EH (cell line): ENCODE measurements around the gene RASA3.
"Not testable (repeated sequence)": the region's sequence is repeated elsewhere in the genome, so short reads cannot be mapped to it uniquely, and the experiment has no call there.

ENCODE experiments used
- DNase-seq: peaks from one replicate; pipeline ENCODE4 v3.0.0-alpha.2; 2015; ENCODE audit warnings: low read depth

The RASA3 gene

DNA sequence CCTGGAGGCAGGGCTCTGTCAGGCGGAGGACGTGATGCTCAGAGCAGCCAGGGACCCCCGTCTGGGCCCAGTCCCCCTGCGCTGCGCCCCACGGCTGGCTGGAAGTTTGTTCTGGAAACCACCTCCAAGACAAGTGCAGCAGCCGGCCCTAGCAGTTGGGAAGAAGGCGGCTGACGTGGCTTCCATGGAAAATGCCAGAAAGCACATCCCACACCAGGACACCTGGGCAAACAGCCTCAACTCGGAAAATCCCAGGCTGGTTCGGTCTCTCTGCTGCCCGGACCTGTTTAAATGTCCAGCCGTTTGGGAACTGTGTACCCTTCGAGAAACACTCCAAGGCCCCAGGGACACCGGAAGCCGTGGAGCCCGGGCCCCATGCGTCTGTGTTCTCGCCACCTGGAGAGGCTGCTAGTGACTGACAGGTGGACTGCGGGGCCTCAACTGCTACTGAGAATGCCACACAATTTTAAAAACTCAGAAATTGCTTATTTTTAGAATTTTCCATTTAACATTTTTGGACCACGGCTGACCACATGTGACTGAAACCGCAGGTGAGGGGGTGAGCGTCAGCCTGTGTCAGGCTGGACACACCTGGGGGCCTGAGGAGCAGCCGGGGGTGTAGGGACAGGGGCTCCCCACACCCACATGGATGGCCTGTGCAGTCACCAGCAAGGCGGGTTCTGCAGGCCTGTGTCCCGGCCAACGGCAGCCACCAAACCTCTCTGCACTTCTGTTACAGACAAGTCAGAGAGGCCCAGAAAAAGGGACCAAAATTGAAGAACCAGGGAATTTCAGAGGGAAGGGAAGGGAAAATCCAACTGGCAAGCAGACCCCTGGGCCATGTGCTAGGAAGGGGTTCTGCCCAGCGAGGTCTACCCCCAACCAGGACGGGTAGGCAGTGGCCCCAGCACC is 31.7 kb downstream of the RASA3 start:
- DNase-seq: peak; percentile 27

DNA sequence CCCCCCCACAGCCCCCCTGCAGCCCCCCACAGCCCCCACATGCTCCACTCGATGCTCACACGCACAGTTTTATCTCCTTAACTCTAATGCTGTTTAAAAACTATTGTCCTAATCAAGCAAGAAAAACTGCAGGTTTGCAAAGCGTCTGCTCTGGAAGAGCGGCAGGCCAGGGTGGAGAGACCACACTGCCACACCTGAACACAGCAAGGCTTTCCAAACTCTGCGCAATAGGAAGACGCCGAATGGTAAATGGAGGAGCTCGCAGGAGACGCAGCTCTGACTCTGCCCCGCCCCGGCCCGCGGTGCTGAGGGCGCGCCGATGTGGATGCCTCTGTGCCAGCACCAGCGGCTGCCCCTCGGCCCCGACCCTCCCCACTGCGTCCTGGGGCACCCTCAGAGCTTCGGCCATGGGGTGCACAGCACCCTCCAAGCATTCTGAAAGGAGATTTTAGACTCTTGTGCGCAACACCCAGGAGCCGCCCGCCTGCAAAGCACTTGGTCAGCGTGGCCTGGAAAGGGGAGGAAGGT is 32.4 kb downstream of the RASA3 start:
- DNase-seq: peak; percentile 77

DNA sequence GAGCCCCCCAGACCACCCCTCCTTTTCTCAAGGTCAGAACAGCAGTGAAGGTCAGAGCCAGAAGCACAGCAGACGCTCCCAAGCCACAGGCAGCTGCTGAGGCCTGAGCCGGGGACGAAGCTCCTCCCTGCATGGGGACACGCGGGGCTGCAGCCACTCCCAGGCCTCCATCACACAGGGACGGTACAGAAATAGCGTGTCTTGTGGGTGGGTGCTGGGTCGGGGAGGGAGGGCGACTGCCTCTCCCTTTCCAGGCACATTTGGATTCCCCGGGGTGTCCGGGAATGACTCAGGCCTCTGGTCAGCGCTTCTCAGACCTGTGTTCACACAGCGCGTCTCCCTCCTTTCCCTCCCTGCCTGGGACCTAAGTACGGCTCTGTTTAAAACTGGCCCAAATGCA is 33.2 kb downstream of the RASA3 start:
- peak; percentile 99 for DNase-seq

DNA sequence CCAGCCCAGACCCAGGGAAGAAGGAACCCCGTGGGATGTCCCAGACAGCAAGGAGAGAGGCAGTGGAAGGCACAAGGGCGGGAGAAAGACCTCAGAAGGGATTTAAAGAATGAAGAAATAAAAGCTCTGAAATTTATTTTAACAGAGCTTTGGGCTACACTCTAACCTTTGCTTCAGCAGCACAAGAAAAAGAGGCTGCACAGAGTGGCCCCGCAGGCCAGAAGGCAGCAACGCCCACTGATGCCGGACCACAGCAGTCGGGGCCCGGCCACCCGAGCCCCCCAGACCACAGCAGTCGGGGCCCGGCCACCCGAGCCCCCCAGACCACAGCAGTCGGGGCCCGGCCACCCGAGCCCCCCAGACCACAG is 33.8 kb downstream of the RASA3 start:
- DNase-seq: not testable (repeated sequence)

DNA sequence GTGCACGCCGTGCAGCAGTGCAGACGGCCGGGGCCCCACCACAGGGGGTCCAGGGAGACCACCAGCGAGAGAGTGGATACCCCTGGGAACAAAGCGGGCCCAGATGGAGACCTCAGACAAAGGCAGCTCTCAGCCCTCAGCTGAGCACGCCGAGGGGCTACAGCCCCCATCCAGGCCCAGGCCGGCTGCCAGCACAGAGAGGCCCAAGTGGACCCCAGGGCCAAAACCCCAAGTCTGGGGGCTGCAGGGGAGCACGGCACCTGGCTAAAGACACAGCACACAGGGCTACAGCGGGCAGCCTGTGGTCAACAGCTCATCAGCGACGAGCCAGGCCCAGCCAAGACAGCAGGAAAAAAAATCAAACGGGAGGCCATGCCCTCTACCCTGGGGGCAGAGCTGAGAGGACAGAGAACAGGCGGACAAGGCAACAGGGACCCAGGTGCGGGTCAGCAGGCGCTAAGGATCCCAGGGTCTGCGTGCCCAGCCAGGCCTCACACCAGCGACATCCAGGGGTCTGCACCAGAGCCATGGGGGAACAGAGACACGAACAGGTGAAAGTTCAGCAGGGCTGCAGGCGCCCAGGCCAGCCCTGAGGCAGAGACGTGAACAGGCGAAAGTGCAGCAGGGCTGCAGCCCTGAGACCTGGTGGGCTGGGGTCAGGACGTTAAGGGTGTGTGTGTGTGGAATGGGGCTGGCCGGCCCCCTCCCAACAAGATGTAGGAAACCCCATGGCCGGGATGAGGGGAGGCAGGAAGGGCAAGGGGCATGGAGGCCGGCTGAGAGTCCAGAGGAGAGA is 34.3 kb downstream of the RASA3 start:
- DNase-seq: no peak

DNA sequence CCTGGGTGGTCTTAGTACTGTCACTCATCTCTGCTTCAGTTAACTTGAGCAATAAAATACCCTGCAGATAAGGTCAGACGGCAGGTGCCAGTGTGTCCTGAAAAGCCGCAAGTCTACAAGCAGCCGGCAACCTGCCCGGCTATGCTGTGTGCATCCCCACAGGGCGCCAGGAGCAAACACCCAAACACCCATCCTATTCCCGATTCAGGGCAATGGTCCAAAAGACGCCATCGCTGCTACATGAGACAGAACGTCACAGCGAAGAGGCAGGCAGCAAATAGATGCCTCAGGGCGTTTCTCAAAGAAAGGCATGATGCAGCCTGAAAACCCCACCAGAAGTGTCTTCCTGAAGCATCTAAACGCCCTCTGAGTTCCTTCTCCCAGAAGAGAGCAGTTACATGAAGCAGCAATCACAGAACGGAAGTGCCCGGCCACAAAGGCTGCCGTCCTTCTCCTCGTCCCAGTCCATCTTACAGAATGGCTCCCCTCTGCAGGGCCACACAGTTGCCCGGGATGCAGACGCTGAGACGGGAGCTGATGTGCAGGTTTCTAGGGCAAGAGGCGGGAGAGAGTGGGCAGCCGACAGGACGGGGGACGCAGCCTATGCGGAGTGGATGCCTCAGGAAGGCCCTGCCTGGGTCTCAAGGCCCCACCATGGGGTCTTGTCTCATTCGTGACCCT is 35.1 kb downstream of the RASA3 start:
- peak; percentile 47 for DNase-seq

DNA sequence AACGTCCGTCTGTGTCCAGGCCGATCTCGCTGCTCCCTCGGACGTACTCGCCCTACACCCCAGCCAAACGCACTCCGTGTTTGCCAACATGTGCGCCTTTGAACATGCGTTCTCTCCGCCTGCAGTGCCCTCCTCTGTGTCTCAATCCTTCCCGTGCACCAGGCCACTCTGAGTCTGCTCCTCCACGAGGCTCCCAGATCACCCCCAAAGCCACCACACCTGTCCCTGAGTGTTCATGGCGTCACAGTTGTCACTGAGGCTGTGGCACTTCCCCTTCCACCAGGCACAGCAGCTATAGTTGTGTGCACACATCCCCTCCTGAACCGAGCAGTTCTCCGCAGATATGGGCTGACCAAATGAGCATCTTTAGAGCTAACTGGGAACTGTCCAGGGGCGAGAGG is 35.6 kb downstream of the RASA3 start:
- no peak for DNase-seq

DNA sequence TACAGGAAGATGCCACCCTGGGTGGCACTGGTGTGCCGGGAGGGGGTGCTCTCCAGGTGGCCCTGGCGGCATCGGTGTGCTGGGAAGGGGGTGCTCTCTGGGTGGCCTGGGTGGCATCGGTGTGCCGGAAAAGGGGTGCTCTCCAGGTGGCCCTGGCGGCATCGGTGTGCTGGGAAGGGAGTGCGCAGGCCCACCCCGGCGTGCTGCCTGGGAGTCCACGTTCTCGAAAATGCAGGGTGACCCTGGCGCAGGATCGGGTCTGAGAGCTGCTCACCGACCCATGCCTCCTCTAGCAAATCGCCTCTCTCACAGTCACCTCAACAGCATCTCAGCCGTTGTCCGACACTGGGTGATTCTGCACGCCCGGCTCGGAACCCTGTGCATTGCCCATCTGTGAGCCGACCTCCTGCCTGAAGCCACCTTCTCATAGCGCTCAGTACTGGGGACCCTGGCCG is 36.4 kb downstream of the RASA3 start:
- no peak for DNase-seq

DNA sequence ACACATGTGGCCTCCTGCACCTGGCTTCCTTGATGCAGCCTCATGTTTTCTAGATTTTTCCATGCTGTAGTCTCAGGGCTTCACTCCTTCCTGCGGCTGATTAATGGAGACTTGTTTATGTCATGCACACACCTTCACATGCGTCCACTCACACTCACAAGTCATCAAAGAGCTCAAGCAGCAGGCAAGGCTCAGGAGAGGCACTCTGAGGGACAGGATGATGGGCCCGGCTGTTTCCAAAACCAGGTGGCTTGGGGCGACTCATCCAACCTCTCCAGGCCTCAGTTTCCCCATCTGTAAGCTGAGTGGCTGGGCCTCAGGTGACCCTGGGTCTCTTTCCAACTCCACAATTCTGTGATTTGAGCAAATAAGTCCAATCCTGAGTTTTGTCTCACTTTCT is 36.9 kb downstream of the RASA3 start:
- DNase-seq: no peak

DNA sequence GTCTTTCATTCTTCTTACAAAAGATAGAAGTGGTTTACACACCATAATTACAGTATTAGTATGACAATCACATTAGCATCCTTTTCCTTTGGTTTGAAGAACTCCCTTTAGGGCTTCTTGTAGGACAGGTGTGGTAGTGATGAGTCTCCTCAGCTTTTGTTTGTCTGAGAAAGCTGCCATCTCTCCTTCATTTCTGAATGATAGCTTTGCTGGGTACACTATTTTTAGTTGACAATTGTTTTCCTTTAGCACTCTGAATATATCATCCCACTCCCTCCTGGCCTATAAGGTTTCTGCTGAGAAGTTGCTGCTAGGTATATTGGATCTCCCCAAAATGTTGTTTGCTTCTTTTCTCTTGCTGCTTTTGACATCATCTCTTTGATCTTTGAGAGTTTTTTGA is 39.3 kb downstream of the RASA3 start:
- no peak for DNase-seq

DNA sequence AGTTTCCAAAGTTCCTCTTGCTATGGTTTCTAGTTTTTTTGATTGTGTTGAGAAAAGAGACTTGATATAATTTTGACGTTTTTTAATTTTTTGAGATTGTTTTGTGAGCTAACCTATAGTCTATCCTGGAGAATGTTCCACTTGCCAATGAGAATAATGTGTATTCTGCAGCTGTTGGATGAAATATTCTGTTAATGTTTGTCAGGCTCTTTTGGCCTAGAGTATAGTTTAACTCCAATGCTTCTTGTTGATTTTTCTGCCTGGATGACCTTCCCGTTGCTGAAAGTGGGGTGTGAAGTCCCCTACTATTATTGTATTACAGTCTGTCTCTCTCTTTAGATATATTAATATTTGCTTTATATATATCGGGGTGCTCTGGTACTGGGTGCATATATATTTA is 40.0 kb downstream of the RASA3 start:
- no peak for DNase-seq

DNA sequence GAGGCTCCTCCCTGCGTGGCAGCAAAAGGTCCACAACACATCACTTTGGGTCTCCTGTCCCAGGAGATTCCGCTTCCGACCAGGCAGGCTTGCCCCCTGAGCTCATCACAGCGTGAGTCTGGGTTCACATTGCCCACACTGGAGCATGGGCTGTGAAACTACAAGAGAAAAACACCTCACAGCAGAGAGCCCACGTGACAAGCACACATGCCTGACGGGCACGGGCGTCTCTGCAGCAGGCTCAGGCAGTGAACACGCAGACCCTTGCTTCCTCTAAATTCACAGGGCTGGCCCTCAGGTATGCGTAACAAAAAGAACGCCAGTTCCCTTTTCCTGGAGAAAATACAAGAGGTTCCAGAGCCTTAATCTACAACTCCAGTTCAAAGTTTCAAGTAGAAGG is 41.9 kb downstream of the RASA3 start:
- DNase-seq: no peak

DNA sequence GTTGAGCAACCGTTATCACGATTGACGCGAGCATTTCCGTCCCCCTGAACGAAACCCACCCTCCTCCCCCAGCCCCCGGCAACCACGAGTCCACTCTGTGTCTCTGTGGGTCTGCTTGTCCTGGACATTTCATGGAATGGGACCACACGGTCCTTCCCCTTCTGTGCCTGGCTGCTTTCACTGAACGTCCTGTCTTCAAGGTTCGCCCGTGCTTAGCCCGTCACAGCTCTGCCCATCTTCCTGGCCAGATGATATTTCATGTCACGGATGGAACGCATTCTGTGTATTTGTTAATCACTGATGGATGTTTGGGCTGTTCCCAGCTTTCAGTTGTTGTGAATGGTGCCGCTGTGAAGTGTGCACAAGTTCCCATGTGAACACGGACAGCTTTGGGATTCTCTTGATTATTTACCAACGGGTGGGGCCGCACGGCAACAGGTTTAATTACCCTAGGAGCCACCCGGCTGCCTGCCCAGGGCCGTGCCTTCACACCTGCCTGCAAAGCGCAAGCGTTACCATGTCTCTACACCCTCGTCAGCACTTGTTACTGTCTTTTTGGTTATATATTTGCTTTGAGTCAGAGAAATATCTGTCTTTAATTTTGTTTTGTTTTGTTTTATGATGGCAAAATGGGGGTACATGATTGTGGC is 42.5 kb downstream of the RASA3 start:
- no peak for DNase-seq

DNA sequence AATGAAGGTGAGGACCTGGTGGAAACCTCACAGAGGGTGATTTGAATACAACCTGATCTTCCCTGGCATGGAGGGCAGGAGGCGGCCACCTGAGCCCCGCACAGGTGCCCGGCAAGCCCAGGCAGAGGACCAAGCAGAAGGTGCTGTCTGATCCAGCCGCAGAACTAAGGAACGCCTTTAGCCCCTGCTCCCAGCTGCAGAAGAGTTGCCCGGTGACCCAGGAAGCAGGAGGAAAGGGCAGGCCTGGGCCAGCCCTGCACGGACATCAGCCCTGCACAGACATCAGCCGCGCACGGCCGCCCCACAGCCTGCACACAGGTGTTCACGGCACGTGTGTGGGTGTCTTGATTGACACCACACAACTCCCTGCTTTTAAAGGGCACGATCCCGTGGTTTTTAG is 43.1 kb downstream of the RASA3 start:
- DNase-seq: no peak

DNA sequence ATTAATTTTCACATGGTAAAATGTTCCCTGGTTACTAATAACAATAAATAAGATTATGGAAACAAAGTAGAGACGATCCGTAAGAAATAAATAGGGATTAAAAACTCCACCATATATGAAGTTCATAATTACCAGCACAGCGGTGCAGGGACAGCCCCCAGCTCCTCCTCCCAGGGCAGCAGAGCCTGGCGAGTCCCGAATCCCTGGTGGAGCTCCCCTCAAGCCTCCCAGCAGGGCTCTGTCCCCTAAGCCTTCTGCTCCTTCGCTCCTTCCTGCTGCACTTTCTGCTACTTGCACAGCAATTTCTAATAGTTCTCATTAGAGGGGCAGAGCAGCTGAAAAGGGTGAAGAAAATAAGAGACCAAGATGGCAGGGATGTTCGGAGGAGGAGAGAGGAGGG is 43.6 kb downstream of the RASA3 start:
- no peak for DNase-seq

DNA sequence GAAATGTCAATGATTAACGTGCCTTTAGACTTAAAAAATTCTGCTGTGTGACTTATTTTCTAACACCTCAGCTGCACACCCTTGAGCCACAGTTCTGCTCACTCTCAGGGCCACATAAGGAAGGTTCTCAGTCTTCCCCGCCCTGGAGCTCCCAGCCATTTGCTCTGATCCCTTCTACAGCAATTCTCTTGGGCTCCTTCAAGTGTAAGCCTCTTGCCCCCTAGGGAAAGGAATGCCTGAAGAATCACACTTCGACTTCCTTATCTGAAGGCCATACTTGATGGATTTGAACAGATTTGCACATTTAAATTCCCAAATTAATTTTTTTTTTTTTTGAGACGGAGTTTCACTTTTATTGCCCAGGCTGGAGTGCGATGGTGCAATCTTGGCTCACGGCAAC is 44.2 kb downstream of the RASA3 start:
- no peak for DNase-seq

DNA sequence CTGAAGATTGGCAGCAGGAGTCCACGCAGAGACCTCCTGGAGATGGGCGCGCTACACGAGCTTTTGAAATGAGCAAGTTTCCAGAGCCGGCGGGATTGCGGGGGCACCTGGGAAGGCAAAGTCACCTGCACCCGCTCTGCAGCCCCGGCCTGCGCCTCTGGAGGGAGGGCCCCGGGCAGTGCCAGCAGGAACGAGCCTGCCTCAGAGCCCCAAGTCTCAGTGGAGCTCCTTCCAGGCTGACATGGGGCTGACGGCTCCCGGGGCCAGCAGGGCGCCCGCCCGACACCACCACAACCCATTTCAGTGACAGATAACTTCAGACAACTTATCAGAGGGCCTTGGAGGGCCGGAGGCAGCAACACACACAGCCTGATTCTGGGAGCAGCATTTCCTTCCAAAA is 45.0 kb downstream of the RASA3 start:
- DNase-seq: no peak

DNA sequence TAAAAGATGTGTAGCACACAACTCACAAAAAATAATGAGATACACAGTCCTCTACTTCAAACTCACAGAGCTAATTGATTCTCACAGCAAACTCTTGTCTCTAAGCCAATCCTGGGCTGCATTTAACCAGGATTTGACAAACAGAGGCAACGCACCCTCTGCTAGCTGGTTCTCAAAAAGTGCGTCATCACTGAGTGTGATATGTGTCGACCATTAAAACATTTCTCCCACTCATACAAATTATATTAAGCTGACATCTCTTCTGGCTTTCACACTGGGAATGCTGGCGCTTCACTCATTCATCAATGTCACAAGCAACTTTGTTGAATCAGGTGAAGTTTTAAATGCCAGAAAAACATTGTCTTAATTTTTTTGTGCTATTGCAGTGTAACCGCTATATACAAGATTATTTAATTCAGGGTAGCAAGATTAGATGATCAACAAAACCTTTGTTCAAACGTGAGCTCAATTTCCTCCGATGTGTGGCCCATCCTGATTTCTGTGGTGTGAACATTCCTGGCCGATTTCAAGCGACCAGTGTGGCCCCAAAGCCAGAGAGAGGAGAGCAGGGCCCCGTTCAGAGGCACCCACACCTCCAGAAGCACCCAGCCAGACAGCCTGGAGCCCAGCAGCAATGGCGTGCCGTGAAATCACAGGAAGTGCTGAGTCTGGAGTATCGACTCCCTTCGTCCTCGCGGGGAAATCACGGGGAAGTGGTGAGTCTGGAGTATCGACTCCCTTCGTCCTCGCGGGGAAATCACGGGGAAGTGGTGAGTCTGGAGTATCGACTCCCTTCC is 49.4 kb downstream of the RASA3 start:
- DNase-seq: no peak

DNA sequence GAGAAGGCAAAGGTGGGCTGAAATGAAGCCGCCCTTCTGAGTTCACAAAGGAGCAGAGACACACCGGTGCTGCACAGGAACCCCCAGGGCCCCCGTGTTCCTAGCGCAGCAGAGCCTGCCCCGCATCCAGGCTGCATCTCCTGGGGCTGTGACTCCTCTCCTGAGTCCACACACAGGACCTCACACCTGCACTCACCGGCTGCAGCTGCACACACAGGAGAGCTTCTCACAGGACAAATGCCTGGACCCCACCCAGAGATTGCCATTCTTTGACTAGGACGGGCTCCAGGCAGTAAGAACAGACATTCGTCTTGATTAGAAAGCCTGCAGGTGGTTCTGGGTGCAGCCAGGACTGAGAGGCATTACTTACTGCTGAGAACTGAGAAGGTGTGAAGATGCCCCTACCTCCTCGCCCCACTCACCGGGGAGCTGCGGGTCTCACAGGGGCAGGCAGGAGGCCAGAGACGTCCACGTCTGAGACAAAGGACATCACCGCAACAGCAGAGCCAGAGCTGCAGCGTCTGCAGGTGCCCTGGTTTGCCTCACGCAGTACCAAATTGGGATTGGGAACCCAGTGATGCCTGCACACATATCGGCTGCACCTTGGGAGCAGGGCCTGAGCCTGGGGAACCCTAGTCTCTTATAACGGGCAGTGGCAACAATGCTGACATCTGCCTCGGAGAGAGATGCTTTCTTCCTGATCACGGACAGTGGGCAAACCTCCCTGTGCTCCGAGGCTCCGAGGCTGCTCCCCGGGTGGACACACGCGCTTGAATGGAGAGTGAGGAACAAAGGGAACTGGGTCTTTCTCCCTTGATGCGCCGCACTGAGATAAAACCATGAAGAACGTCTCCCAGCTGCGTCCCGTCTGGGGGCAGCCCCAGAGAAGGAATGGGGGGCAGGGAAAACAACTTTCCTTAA is 50.4 kb downstream of the RASA3 start:
- DNase-seq: no peak
